Measurements from ENCODE around the gene EFCAB6. TPM values are rescaled to one million over a fixed set of nuclear protein-coding genes. Genes with fewer than 3 reads are reported as not detected.

Gene EFCAB6
- total RNA-seq, 1 donor from 2014 or later, result 0.26 TPM

GRCh38 chr22:43554694-43555365 is 257.3 kb downstream of the EFCAB6 start:
- DNase-seq (ENCODE audit: low read depth, low spot score), result no peak

- DNase-seq (ENCODE audit: low read depth, low spot score), result no peak
These were observed 257.9 kb downstream of the EFCAB6 start for GRCh38 chr22:43554259-43554636.

- no peak for DNase-seq (ENCODE audit: low read depth, low spot score)
These were observed 258.4 kb downstream of the EFCAB6 start for GRCh38 chr22:43553451-43554258.

- DNase-seq (ENCODE audit: low read depth, low spot score), result no peak
These were observed 261.4 kb downstream of the EFCAB6 start for GRCh38 chr22:43550672-43551071.

- DNase-seq (ENCODE audit: low read depth, low spot score), result no peak
These were observed 262.0 kb downstream of the EFCAB6 start for GRCh38 chr22:43550024-43550620.

- DNase-seq (ENCODE audit: low read depth, low spot score), result no peak
These were observed 265.9 kb downstream of the EFCAB6 start for GRCh38 chr22:43546186-43546585.

GRCh38 chr22:43544289-43544673 is 267.8 kb downstream of the EFCAB6 start:
- DNase-seq (ENCODE audit: low read depth, low spot score), result no peak

GRCh38 chr22:43543522-43544288 is 268.4 kb downstream of the EFCAB6 start:
- no peak for DNase-seq (ENCODE audit: low read depth, low spot score)

GRCh38 chr22:43542681-43543521 is 269.2 kb downstream of the EFCAB6 start:
- no peak for DNase-seq (ENCODE audit: low read depth, low spot score)

GRCh38 chr22:43541462-43542407 is 270.4 kb downstream of the EFCAB6 start:
- no peak for DNase-seq (ENCODE audit: low read depth, low spot score)

GRCh38 chr22:43541022-43541421 is 271.1 kb downstream of the EFCAB6 start:
- DNase-seq (ENCODE audit: low read depth, low spot score), result no peak

- DNase-seq (ENCODE audit: low read depth, low spot score), result no peak
These were observed 271.6 kb downstream of the EFCAB6 start for GRCh38 chr22:43540529-43540923.

GRCh38 chr22:43539572-43540528 is 272.3 kb downstream of the EFCAB6 start:
- no peak for DNase-seq (ENCODE audit: low read depth, low spot score)

GRCh38 chr22:43537019-43537585 is 275.0 kb downstream of the EFCAB6 start:
- DNase-seq (ENCODE audit: low read depth, low spot score), result no peak

- DNase-seq (ENCODE audit: low read depth, low spot score), result no peak
These were observed 276.4 kb downstream of the EFCAB6 start for GRCh38 chr22:43535741-43536140.

GRCh38 chr22:43535336-43535735 is 276.8 kb downstream of the EFCAB6 start:
- DNase-seq (ENCODE audit: low read depth, low spot score), result no peak

- DNase-seq (ENCODE audit: low read depth, low spot score), result no peak
These were observed 277.2 kb downstream of the EFCAB6 start for GRCh38 chr22:43534916-43535315.
